K562 (cell line): ENCODE data around the gene PMEPA1. TPM values are rescaled to one million over a fixed set of nuclear protein-coding genes. Genes with fewer than 3 reads are reported as not detected.

Source experiments
- ATAC-seq: fragments of 200-7000 bp; cut with Tn5 transposase; 3 replicates; pipeline ENCODE4 v1.9.1; 2020; ENCODE audit warnings: moderate library complexity
- BruUV-seq: library from RNA; stranded (reverse); fragments of 400-500 nt; replicated peaks from 2 replicates; lab custom pipeline; 2021; lab: Mats Ljungman, UMichigan
- CTCF ChIA-PET: fragments of 300-600 bp; formaldehyde crosslinking; extraction: SDS; loops from one replicate; lab custom pipeline; 2021; ENCODE audit warnings: low intra/inter-chr PET ratio; lab: Yijun Ruan, JAX
- POLR2A ChIA-PET: fragments of 300-600, 350-650 bp; sonication (Branson Sonifier 250); formaldehyde crosslinking; extraction: SDS; loops from one replicate; lab custom pipeline; 2021; ENCODE audit warnings: antibody characterized with exemption, inconsistent platforms; lab: Yijun Ruan, JAX
- DNase-seq, 4 experiments: peaks; one replicate each; pipeline versions ENCODE4 v3.0.0 to v3.0.0-alpha.2; 2011 to 2018; ENCODE audit warnings: low spot score in 3 of 4, mixed read lengths in 3 of 4; ENCODE audit errors: extremely low read depth in 1 of 4
- FAIRE-seq: peaks from 2 replicates; lab custom pipeline; 2011; peaks lifted over from hg19 to GRCh38; lab: Jason Lieb, UNC
- H2AFZ ChIP-seq: 2 replicates; pipeline ENCODE4 v1.6.0; 2011; ENCODE audit warnings: low read depth, low read length, control low read depth, inconsistent platforms
- H3K27ac ChIP-seq: fragments of 200-600 bp; 3 replicates; pipeline ENCODE4 v1.8.0; 2011; ENCODE audit warnings: low read depth, mild to moderate bottlenecking, control low read depth, inconsistent platforms, low read length, moderate library complexity, mixed read lengths; ENCODE audit errors: extremely low read depth
- H3K27me3 ChIP-seq, 2 experiments: fragments of 300-600 bp in 1 of 2; 2 replicates in 1 of 2; 3 replicates in 1 of 2; pipeline versions ENCODE4 v1.6.0 to v1.8.0; 2011; ENCODE audit warnings: inconsistent platforms in 2 of 2, low read length in 2 of 2, mild to moderate bottlenecking in 1 of 2, mixed read lengths in 1 of 2, moderate library complexity in 1 of 2; ENCODE audit not compliant: control insufficient read depth in 2 of 2, insufficient read depth in 2 of 2
- H3K36me3 ChIP-seq: fragments of 300-600 bp; 3 replicates; pipeline ENCODE4 v1.8.0; 2011; ENCODE audit warnings: mild to moderate bottlenecking, low read length, inconsistent platforms; ENCODE audit not compliant: control insufficient read depth, insufficient read depth
- H3K4me1 ChIP-seq, 2 experiments: fragments of 200-600 bp in 1 of 2; replicated peaks in 1 of 2; 2 replicates in 1 of 2; 3 replicates in 1 of 2; pipeline versions ENCODE4 v1.5.1 to v1.8.0; 2011; ENCODE audit warnings: inconsistent platforms in 2 of 2, low read length in 2 of 2, mild to moderate bottlenecking in 1 of 2, mixed read lengths in 1 of 2, moderate library complexity in 1 of 2; ENCODE audit not compliant: control insufficient read depth in 2 of 2, insufficient read depth in 2 of 2
- H3K4me2 ChIP-seq: 2 replicates; pipeline ENCODE4 v1.6.1; 2011; ENCODE audit warnings: low read length, control low read depth, inconsistent platforms, mixed read lengths; ENCODE audit not compliant: insufficient read depth
- H3K4me3 ChIP-seq: fragments of 200-600 bp; sonication (generic), shearing (Covaris generic); 2 replicates; pipeline ENCODE4 v1.5.1; 2016; ENCODE audit warnings: control low read depth, inconsistent platforms
- H3K79me2 ChIP-seq: fragments of 200-600 bp; 3 replicates; pipeline ENCODE4 v1.8.0; 2011; ENCODE audit warnings: low read length, inconsistent platforms; ENCODE audit not compliant: control insufficient read depth, insufficient read depth
- H3K9ac ChIP-seq, 2 experiments: 2 replicates each; pipeline versions ENCODE4 v1.6.0 to v1.6.1; 2011; ENCODE audit warnings: low read depth in 2 of 2, low read length in 2 of 2, control low read depth in 1 of 2, inconsistent platforms in 1 of 2, mild to moderate bottlenecking in 1 of 2, mixed read lengths in 1 of 2; ENCODE audit not compliant: insufficient read depth in 1 of 2
- H3K9me1 ChIP-seq: one replicate; pipeline ENCODE4 v1.6.0; 2011; ENCODE audit warnings: inconsistent platforms, mild to moderate bottlenecking, low read length, moderate library complexity; ENCODE audit not compliant: control insufficient read depth, insufficient read depth
- H3K9me3 ChIP-seq: replicated peaks from 2 replicates; pipeline ENCODE4 v1.5.1; 2011; ENCODE audit warnings: low read depth, low read length, inconsistent platforms; ENCODE audit not compliant: control insufficient read depth, insufficient read depth
- H4K20me1 ChIP-seq: replicated peaks from 2 replicates; pipeline ENCODE4 v1.6.1; 2011; ENCODE audit warnings: low read length, inconsistent platforms, mixed read lengths; ENCODE audit not compliant: control insufficient read depth, insufficient read depth
- BHLHE40 ChIP-seq: IDR thresholded peaks from 2 replicates; pipeline ENCODE4 v1.6.1; 2011; ENCODE audit warnings: low read length, improper control_type of control experiment
- CGGBP1 ChIP-seq: fragments of 250-450 bp; sonication (Bioruptor Pico); IDR thresholded peaks from 2 replicates; pipeline ENCODE4 v1.9.0; 2021; ENCODE audit warnings: mild to moderate bottlenecking
- EZH2 ChIP-seq: IDR thresholded peaks from 2 replicates; pipeline ENCODE4 v1.6.1; 2012; ENCODE audit warnings: low read depth, mild to moderate bottlenecking, inconsistent platforms, low read length, borderline replicate concordance
- HBP1 ChIP-seq: fragments of 450-650 bp; formaldehyde crosslinking; IDR thresholded peaks from 2 replicates; pipeline ENCODE4 v1.4.0; 2022; ENCODE audit warnings: missing genetic modification characterization
- L3MBTL2 ChIP-seq: fragments of 450-650 bp; IDR thresholded peaks from 2 replicates; pipeline ENCODE4 v1.6.1; 2016; ENCODE audit warnings: mild to moderate bottlenecking, moderate library complexity
- PHF20 ChIP-seq: fragments of 450-650 bp; IDR thresholded peaks from 2 replicates; pipeline ENCODE4 v1.6.1; 2018; ENCODE audit not compliant: partially characterized antibody
- RAD51 ChIP-seq: fragments of 450-650 bp; IDR thresholded peaks from 2 replicates; pipeline ENCODE4 v1.7.1; 2016; ENCODE audit warnings: low read depth, mild to moderate bottlenecking, borderline replicate concordance
- USF1 ChIP-seq: sonication (generic); formaldehyde crosslinking; IDR thresholded peaks from 2 replicates; pipeline ENCODE4 v1.9.0; 2022; ENCODE audit warnings: mild to moderate bottlenecking, missing genetic modification reagents
- USF2 ChIP-seq: sonication (generic); formaldehyde crosslinking; IDR thresholded peaks from 2 replicates; pipeline ENCODE4 v1.5.0; 2020; ENCODE audit warnings: missing genetic modification reagents
- WGBS: fragments of 100-300 bp; shearing (Covaris generic); methylation state at CpG from one replicate; pipeline ENCODE4 v1.1.6; 2016; ENCODE audit warnings: low coverage, mixed read lengths; ENCODE audit not compliant: insufficient coverage; ENCODE audit errors: missing lambda C conversion rate; 5-methylcytosine and 5-hydroxymethylcytosine counted together
- in situ Hi-C: fragments of 300-500 bp; cut with MboI; formaldehyde crosslinking; loops from 4 replicates; pipeline ENCODE4 v1.15.0; 2018; ENCODE audit warnings: inconsistent platforms, mixed read lengths
- intact Hi-C: fragments of 100-400 bp; cut with micrococcal nuclease; formaldehyde crosslinking; loops from 2 replicates; pipeline ENCODE4 v1.14.2; 2022
- polyA plus RNA-seq, 8 experiments: library from polyadenylated mRNA; depleted of rRNA in 4 of 8; stranded (reverse) in 5 of 8; unstranded in 3 of 8; fragments of >200 nt; fragmentation: Nextera tagmentation in 2 of 8; fragmentation: Illumina TruSeq in 1 of 8; extraction: Ambion mirVana in 2 of 8; extraction: Trizol in 1 of 8; gene quantifications; 2 replicates each; pipeline versions ENCODE4 v1.2.1 to v1.2.3, GENCODE V29; 2011 to 2014; ENCODE audit warnings: inconsistent platforms in 1 of 8, missing spikeins in 1 of 8
- total RNA-seq, 7 experiments: library from RNA; depleted of rRNA in 6 of 7; stranded (reverse); fragments of >200 nt in 6 of 7; fragmentation: Illumina TruSeq in 2 of 7; extraction: Trizol in 2 of 7; gene quantifications; 2 replicates each; pipeline versions ENCODE4 v1.2.1 to v1.2.3, GENCODE V29; 2011 to 2021; ENCODE audit warnings: low replicate concordance in 1 of 7

The PMEPA1 gene
- total and polyA plus RNA-seq, 9 of the 15 experiments (the other 6 are each of a cell fraction or from before 2014, with no cell fraction given), result 0.16 TPM; not detected in 8

- ChIA-PET POLR2A (interaction anchor here (0.7 to 1.3 kb wide), 4 partner anchors 11 to 531 kb away, joined by 3 to 6 read pairs (median 3); no protein-coding TSS in a partner anchor), CTCF (no interaction called here)
- BruUV-seq, result no TSS peak
- Histone ChIP-seq H2AFZ (0 out of 2 replicates have a peak overlapping the region, but pooled peaks have one; percentile 23), H3K4me3 (no peak overlapping the region), H3K79me2 (no peaks in the 10 kb centered on the region), H3K27ac (no peak overlapping the region), H3K4me1 (peaks cover 0 to 7% of the 10 kb centered on the region in 2 experiments; a peak in 1 of 5 replicates), H4K20me1 (no peaks in the 10 kb centered on the region), H3K9ac (no peak overlapping the region), H3K36me3 (no peaks in the 10 kb centered on the region), H3K4me2 (no peak overlapping the region), H3K9me3 (no peaks in the 10 kb centered on the region), H3K27me3 (peaks cover 15 to 19% of the 10 kb centered on the region in 2 experiments; a peak in 3 of 5 replicates), H3K9me1 (no peaks in the 10 kb centered on the region)
- in situ Hi-C loops, result no loop called here
- peak; percentile 79 for ATAC-seq
- no peak for FAIRE-seq
- DNase-seq, result no peak
- intact Hi-C loops, result no loop called here
- peak; percentile 85 for TF ChIP-seq USF2 (CRISPR knock-in tag)
- no peak for TF ChIP-seq BHLHE40
- TF ChIP-seq HBP1 (CRISPR knock-in tag), result no peak
- TF ChIP-seq PHF20, result no peak
- TF ChIP-seq USF1 (CRISPR knock-in tag), result peak; percentile 66
- TF ChIP-seq CGGBP1, result no peak
- peak; percentile 74; the same call in 1 of the 2 replicates for TF ChIP-seq L3MBTL2
- no peak for TF ChIP-seq EZH2
- TF ChIP-seq RAD51, result peak; percentile 81
- 6% methylated on average over 4 of the region's 4 CpGs for WGBS
Measured at GRCh38 chr20:57630061-57630460, 79.8 kb downstream of the PMEPA1 start.
